Smooth muscle cell (in vitro differentiated cells): ENCODE measurements around the gene MAK. TPM values are rescaled to one million over a fixed set of nuclear protein-coding genes. Genes with fewer than 3 reads are reported as not detected.

Experiments used
- DNase-seq: peaks from one replicate; lab custom pipeline; 2025; ENCODE audit not compliant: unreplicated experiment; lab: John Stamatoyannopoulos, UW
- H2AFZ ChIP-seq: fragments of 200-600 bp; sonication (generic); 2 replicates; pipeline ENCODE4 v1.6.0; 2016; ENCODE audit warnings: antibody characterized with exemption, low read depth, mild to moderate bottlenecking
- H3F3A ChIP-seq: fragments of 200-600 bp; sonication (generic); 2 replicates; pipeline ENCODE4 v1.6.0; 2017; ENCODE audit warnings: antibody characterized with exemption, low read depth
- H3K27ac ChIP-seq: fragments of 200-600 bp; sonication (generic); 2 replicates; pipeline ENCODE4 v1.5.1; 2016; ENCODE audit warnings: low read depth, mild to moderate bottlenecking
- H3K27me3 ChIP-seq: fragments of 200-600 bp; sonication (generic); 2 replicates; pipeline ENCODE4 v1.6.1; 2016; ENCODE audit warnings: low read depth, mild to moderate bottlenecking
- H3K36me3 ChIP-seq: fragments of 200-600 bp; sonication (generic); 2 replicates; pipeline ENCODE4 v1.5.1; 2016; ENCODE audit warnings: low read depth
- H3K4me1 ChIP-seq: fragments of 200-600 bp; sonication (generic); 2 replicates; pipeline ENCODE4 v1.5.1; 2016; ENCODE audit warnings: low read depth
- H3K4me2 ChIP-seq: fragments of 200-600 bp; sonication (generic); 2 replicates; pipeline ENCODE4 v1.6.0; 2016; ENCODE audit warnings: mild to moderate bottlenecking
- H3K4me3 ChIP-seq: fragments of 200-600 bp; sonication (generic); 2 replicates; pipeline ENCODE4 v1.5.1; 2016; ENCODE audit warnings: mild to moderate bottlenecking
- H3K79me2 ChIP-seq: fragments of 200-600 bp; sonication (generic); 2 replicates; pipeline ENCODE4 v1.6.0; 2016; ENCODE audit warnings: low read depth, mild to moderate bottlenecking
- H3K9ac ChIP-seq: fragments of 200-600 bp; sonication (generic); 2 replicates; pipeline ENCODE4 v1.6.0; 2016; ENCODE audit warnings: low read depth
- H3K9me3 ChIP-seq: fragments of 200-600 bp; sonication (generic); replicated peaks from 2 replicates; pipeline ENCODE4 v1.5.1; 2016; ENCODE audit warnings: low read depth
- H4K20me1 ChIP-seq: fragments of 200-600 bp; sonication (generic); 2 replicates; pipeline ENCODE4 v1.6.0; 2016; ENCODE audit warnings: low read depth
- WGBS: methylation state at CpG from one replicate; pipeline ENCODE4 v1.1.7; 2016; ENCODE audit warnings: low lambda C conversion rate; 5-methylcytosine and 5-hydroxymethylcytosine counted together
- polyA plus RNA-seq: library from polyadenylated mRNA; unstranded; fragments of >200 nt; fragmentation: Nextera tagmentation; extraction: Ambion mirVana; gene quantifications from 2 replicates; pipeline ENCODE4 v1.2.1, GENCODE V29; 2016
- total RNA-seq: library from RNA; depleted of rRNA; stranded (reverse); fragments of >200 nt; gene quantifications from 2 replicates; pipeline ENCODE4 v1.2.3, GENCODE V29; 2014
- TF ChIP-seq, protein P1 (sequence below): fragments of 200-600 bp; sonication (generic); IDR thresholded peaks from 2 replicates; pipeline ENCODE4 v1.5.1; 2017; ENCODE audit warnings: borderline replicate concordance, mild to moderate bottlenecking, antibody characterized with exemption; ENCODE audit not compliant: insufficient read depth, poor library complexity, severe bottlenecking

Gene MAK
- total and polyA plus RNA-seq, 2 experiments from 2014 or later = 0.07 TPM; not detected in 1

- Histone ChIP-seq H3K4me3 (no peak overlapping the region), H3K27ac (no peak overlapping the region), H3K27me3 (no peaks in the 10 kb centered on the region), H4K20me1 (no peaks in the 10 kb centered on the region), H3F3A (no peaks in the 10 kb centered on the region), H3K79me2 (no peaks in the 10 kb centered on the region), H3K4me1 (no peaks in the 10 kb centered on the region), H3K36me3 (no peaks in the 10 kb centered on the region), H3K9ac (no peak overlapping the region), H2AFZ (no peak overlapping the region), H3K4me2 (no peak overlapping the region), H3K9me3 (no peaks in the 10 kb centered on the region)
- TF ChIP-seq, protein P1, sequence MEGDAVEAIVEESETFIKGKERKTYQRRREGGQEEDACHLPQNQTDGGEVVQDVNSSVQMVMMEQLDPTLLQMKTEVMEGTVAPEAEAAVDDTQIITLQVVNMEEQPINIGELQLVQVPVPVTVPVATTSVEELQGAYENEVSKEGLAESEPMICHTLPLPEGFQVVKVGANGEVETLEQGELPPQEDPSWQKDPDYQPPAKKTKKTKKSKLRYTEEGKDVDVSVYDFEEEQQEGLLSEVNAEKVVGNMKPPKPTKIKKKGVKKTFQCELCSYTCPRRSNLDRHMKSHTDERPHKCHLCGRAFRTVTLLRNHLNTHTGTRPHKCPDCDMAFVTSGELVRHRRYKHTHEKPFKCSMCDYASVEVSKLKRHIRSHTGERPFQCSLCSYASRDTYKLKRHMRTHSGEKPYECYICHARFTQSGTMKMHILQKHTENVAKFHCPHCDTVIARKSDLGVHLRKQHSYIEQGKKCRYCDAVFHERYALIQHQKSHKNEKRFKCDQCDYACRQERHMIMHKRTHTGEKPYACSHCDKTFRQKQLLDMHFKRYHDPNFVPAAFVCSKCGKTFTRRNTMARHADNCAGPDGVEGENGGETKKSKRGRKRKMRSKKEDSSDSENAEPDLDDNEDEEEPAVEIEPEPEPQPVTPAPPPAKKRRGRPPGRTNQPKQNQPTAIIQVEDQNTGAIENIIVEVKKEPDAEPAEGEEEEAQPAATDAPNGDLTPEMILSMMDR = no peak
- DNase-seq = no peak
- 79% methylated on average over 3 of the region's 3 CpGs for WGBS
Measured at GRCh38 chr6:10794239-10794638, 44.1 kb downstream of the MAK start.

DNA sequence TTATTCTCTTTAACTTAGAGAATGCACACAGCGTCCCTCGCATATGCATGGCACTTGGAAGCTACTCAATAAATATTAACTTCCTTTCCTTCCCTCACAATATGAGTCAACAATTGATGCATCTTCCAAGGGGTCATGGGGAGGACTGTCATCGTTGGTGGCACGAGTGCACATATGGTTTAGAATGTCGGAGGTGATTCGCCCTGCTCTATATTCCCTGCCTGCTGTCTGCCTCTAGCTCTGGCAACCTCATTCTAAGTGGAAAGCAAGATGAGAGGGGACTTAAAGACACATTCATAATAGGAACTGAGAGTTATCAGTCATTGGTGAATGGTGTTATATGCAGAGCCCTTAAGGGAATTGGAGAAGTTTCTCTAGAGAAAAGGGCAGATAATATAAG lies 44.6 kb downstream of the MAK start:
- Histone ChIP-seq H3K27ac (no peak overlapping the region), H3K27me3 (no peaks in the 10 kb centered on the region), H3K4me1 (no peaks in the 10 kb centered on the region), H3K9ac (no peak overlapping the region), H2AFZ (no peak overlapping the region), H3K79me2 (no peaks in the 10 kb centered on the region), H3F3A (no peaks in the 10 kb centered on the region), H3K4me3 (no peak overlapping the region), H3K36me3 (no peaks in the 10 kb centered on the region), H3K4me2 (no peak overlapping the region), H3K9me3 (no peaks in the 10 kb centered on the region), H4K20me1 (no peaks in the 10 kb centered on the region)
- DNase-seq = no peak
- TF ChIP-seq, protein P1 = no peak
- 95% methylated on average over 6 of the region's 6 CpGs for WGBS

GRCh38 chr6:10793035-10793434 lies 45.3 kb downstream of the MAK start:
- WGBS = 98% methylated on average over 3 of the region's 3 CpGs
- H2AFZ ChIP-seq = no peak overlapping the region
- H3K36me3 ChIP-seq = no peaks in the 10 kb centered on the region
- H3K27ac ChIP-seq = no peak overlapping the region
- H3K27me3 ChIP-seq = no peaks in the 10 kb centered on the region
- no peaks in the 10 kb centered on the region for H3K9me3 ChIP-seq
- H3K9ac ChIP-seq = no peak overlapping the region
- no peaks in the 10 kb centered on the region for H3K79me2 ChIP-seq
- H3K4me1 ChIP-seq = no peaks in the 10 kb centered on the region
- H3K4me3 ChIP-seq = no peak overlapping the region
- H3K4me2 ChIP-seq = no peak overlapping the region
- no peaks in the 10 kb centered on the region for H4K20me1 ChIP-seq
- DNase-seq = no peak
- TF ChIP-seq, protein P1 = no peak
- H3F3A ChIP-seq = no peaks in the 10 kb centered on the region

DNA sequence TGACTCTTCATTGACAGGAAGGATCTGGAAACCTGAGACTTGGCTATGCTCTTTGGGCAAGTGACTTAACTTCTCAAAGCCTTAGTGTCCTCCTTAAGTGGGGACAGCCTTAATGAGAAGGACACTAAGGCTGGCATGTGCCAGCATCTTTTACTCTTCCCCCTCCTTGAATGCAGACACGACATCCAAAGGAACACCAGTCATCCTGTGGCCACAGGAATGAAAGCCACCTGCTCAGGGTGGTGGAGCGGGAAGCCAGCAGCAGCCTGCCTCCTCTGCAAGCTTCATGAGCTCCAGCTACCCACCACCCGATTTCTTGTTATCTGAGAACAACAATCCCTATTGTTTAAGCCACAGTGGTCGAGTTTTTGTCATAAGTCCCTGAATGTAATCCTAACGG lies 46.2 kb downstream of the MAK start:
- H4K20me1 ChIP-seq = no peaks in the 10 kb centered on the region
- no peak overlapping the region for H2AFZ ChIP-seq
- no peak for DNase-seq
- no peak overlapping the region for H3K4me2 ChIP-seq
- WGBS = 82% methylated on average over 5 of the region's 5 CpGs
- TF ChIP-seq, protein P1 = no peak
- H3K27me3 ChIP-seq = no peaks in the 10 kb centered on the region
- no peak overlapping the region for H3K4me3 ChIP-seq
- H3F3A ChIP-seq = no peaks in the 10 kb centered on the region
- H3K9ac ChIP-seq = no peak overlapping the region
- H3K4me1 ChIP-seq = no peaks in the 10 kb centered on the region
- H3K79me2 ChIP-seq = no peaks in the 10 kb centered on the region
- H3K27ac ChIP-seq = no peak overlapping the region
- no peaks in the 10 kb centered on the region for H3K36me3 ChIP-seq
- no peaks in the 10 kb centered on the region for H3K9me3 ChIP-seq
